Right cardiac atrium (tissue), 5 donors: ENCODE data around the gene RNPS1. TPM values are rescaled to one million over a fixed set of nuclear protein-coding genes. Genes with fewer than 3 reads are reported as not detected.

Experiments used
- ATAC-seq, 2 donors: fragments of 200-7000 bp; cut with Tn5 transposase; one replicate each; pipeline versions ENCODE4 v1.8.0 to v1.9.1; 2020; ENCODE audit warnings: moderate library complexity in 2 of 2, mild to moderate bottlenecking in 1 of 2
- DNase-seq, 3 donors: peaks; one replicate each; pipeline ENCODE4 v3.0.0-alpha.2; 2020
- H3K27ac ChIP-seq: one replicate; pipeline ENCODE4 v1.5.1; 2013; ENCODE audit warnings: mild to moderate bottlenecking, low read length, control low read depth, moderate library complexity
- H3K27me3 ChIP-seq: one replicate; pipeline ENCODE4 v1.6.1; 2013; ENCODE audit not compliant: control insufficient read depth, insufficient read depth
- H3K4me1 ChIP-seq: one replicate; pipeline ENCODE4 v1.6.1; 2013; ENCODE audit warnings: low read length; ENCODE audit not compliant: control insufficient read depth, insufficient read depth
- H3K4me3 ChIP-seq: one replicate; pipeline ENCODE4 v1.5.1; 2013; ENCODE audit warnings: low read length, control low read depth
- H3K9me3 ChIP-seq: one replicate; pipeline ENCODE4 v1.6.1; 2013; ENCODE audit warnings: low read length; ENCODE audit not compliant: control insufficient read depth
- WGBS: extraction: QIAGEN DNeasy Blood & Tissue Kit; methylation state at CpG from one replicate; pipeline ENCODE4 v1.1.7; 2013; 5-methylcytosine and 5-hydroxymethylcytosine counted together
- intact Hi-C, 4 donors: fragments of 100-400 bp; cut with DNase I; formaldehyde crosslinking; loops; one replicate each; pipeline versions ENCODE4 v1.11.0 to v1.14.0; 2022 to 2023
- polyA plus RNA-seq: library from polyadenylated mRNA; stranded (reverse); fragments of 200-250 nt; gene quantifications from one replicate; pipeline ENCODE4 v1.2.3, GENCODE V29; 2013
- total RNA-seq, 4 donors: library from RNA; stranded (reverse); fragmentation: NEBNext Ultra II Directional; extraction: Animal tissue kit (Norgen Biotek cat#: 25700); gene quantifications; one replicate each; pipeline ENCODE4 v1.2.1, GENCODE V29; 2021
- donor health status: healthy with polysubstance abuse.
- donor health status: DM: no; HTN: yes; CAD: no.
- donor health status: DM: no; HTN: no; CAD: no.
- donor health status: DM: no; HTN: yes; CAD: no; lungs with severe emphysema.
- donor health status: DM: yes; HTN: yes; CAD: no.

Gene RNPS1
- total and polyA plus RNA-seq, 5 donors = 103 to 114 (median 106) TPM

GRCh38 chr16:2238838-2239675 is 28.9 kb downstream of the RNPS1 start:
- no peak overlapping the region for H3K4me3 ChIP-seq
- no peak overlapping the region for H3K27ac ChIP-seq
- no peaks in the 10 kb centered on the region for H3K27me3 ChIP-seq
- peak in 1 of 2 donors; percentile 1 for ATAC-seq
- intact Hi-C loops = no loop called here
- H3K4me1 ChIP-seq = peaks cover 3% of the 10 kb centered on the region
- WGBS = 79% methylated on average over 15 of the region's 15 CpGs
- DNase-seq = peak in 1 of 3 donors; percentile 34
- H3K9me3 ChIP-seq = no peaks in the 10 kb centered on the region

- Histone ChIP-seq H3K9me3 (no peaks in the 10 kb centered on the region), H3K27ac (no peak overlapping the region), H3K4me3 (no peak overlapping the region), H3K27me3 (no peaks in the 10 kb centered on the region), H3K4me1 (peaks cover 3% of the 10 kb centered on the region)
- DNase-seq = no peak
- intact Hi-C loops = no loop called here
- ATAC-seq = peak; percentile 6 to 8
- 60% methylated on average over 18 of the region's 18 CpGs for WGBS
Measured at GRCh38 chr16:2238150-2238837, 29.6 kb downstream of the RNPS1 start.

- 14% methylated on average over 65 of the region's 65 CpGs for WGBS
- Histone ChIP-seq H3K4me3 (no peak overlapping the region), H3K9me3 (no peaks in the 10 kb centered on the region), H3K27ac (no peak overlapping the region), H3K27me3 (no peaks in the 10 kb centered on the region), H3K4me1 (peaks cover 3% of the 10 kb centered on the region)
- intact Hi-C loops = no loop called here
- DNase-seq = peak in 1 of 3 donors; percentile 69
- ATAC-seq = peak; percentile 13 to 22
Measured at GRCh38 chr16:2237493-2238149, 30.3 kb downstream of the RNPS1 start.

GRCh38 chr16:2237102-2237482 is 30.8 kb downstream of the RNPS1 start:
- WGBS = 4% methylated on average over 40 of the region's 40 CpGs
- peak in 1 of 2 donors; percentile 1 for ATAC-seq

GRCh38 chr16:2236337-2237101 is 31.4 kb downstream of the RNPS1 start, which contains the start of gene DNASE1L2:
Gene DNASE1L2 (plus strand): TSS chr16:2236444. CDS start chr16:2236817, 373 bp downstream.
- no peaks in the 10 kb centered on the region for H3K9me3 ChIP-seq
- H3K27me3 ChIP-seq = no peaks in the 10 kb centered on the region
- intact Hi-C loops = no loop called here
- 3% methylated on average over 64 of the region's 64 CpGs for WGBS
- H3K4me1 ChIP-seq = peaks cover 3% of the 10 kb centered on the region
- ATAC-seq (peak; percentile 22 to 41), DNase-seq (peak; percentile 50 to 79 (median 76))
- no peak within 1 kb of the TSS for H3K4me3 ChIP-seq
- no peak within 1 kb of the TSS for H3K27ac ChIP-seq

More at GRCh38 chr16:2237102-2237482, 30.8 kb downstream of the RNPS1 start:
- DNase-seq = no peak
- intact Hi-C loops = no loop called here
- peaks cover 3% of the 10 kb centered on the region for H3K4me1 ChIP-seq
- no peaks in the 10 kb centered on the region for H3K27me3 ChIP-seq
- H3K9me3 ChIP-seq = no peaks in the 10 kb centered on the region
- H3K27ac ChIP-seq = no peak overlapping the region
- H3K4me3 ChIP-seq = no peak overlapping the region

- Histone ChIP-seq H3K4me3 (no peak overlapping the region), H3K4me1 (peaks cover 3% of the 10 kb centered on the region), H3K27me3 (no peaks in the 10 kb centered on the region), H3K27ac (no peak overlapping the region), H3K9me3 (no peaks in the 10 kb centered on the region)
- no peak for ATAC-seq
- 78% methylated on average over 19 of the region's 19 CpGs for WGBS
- intact Hi-C loops = no loop called here
- DNase-seq = peak in 1 of 3 donors; percentile 50
Measured at GRCh38 chr16:2235695-2236336, 32.1 kb downstream of the RNPS1 start.

GRCh38 chr16:2235234-2235651 is 32.7 kb downstream of the RNPS1 start:
- Histone ChIP-seq H3K4me3 (no peak overlapping the region), H3K27ac (no peak overlapping the region), H3K27me3 (no peaks in the 10 kb centered on the region), H3K4me1 (peaks cover 3% of the 10 kb centered on the region), H3K9me3 (no peaks in the 10 kb centered on the region)
- ATAC-seq (no peak), DNase-seq (no peak)
- WGBS = 95% methylated on average over 28 of the region's 28 CpGs
- intact Hi-C loops = no loop called here

GRCh38 chr16:2234813-2235170 is 33.1 kb downstream of the RNPS1 start:
- Histone ChIP-seq H3K27ac (no peak overlapping the region), H3K9me3 (no peaks in the 10 kb centered on the region), H3K27me3 (no peaks in the 10 kb centered on the region), H3K4me3 (no peak overlapping the region), H3K4me1 (peaks cover 3% of the 10 kb centered on the region)
- WGBS = 92% methylated on average over 18 of the region's 18 CpGs
- no peak for DNase-seq
- intact Hi-C loops = no loop called here
- ATAC-seq = no peak

- Histone ChIP-seq H3K9me3 (no peaks in the 10 kb centered on the region), H3K27me3 (no peaks in the 10 kb centered on the region), H3K4me1 (peaks cover 3% of the 10 kb centered on the region), H3K27ac (no peak overlapping the region), H3K4me3 (no peak overlapping the region)
- no peak for DNase-seq
- ATAC-seq = no peak
- WGBS = 95% methylated on average over 51 of the region's 51 CpGs
- intact Hi-C loops = no loop called here
Measured at GRCh38 chr16:2233872-2234812, 33.8 kb downstream of the RNPS1 start.
